H54 (cell line): ENCODE measurements around the gene KRTAP4-9.
A peak's percentile ranks its signal among the peaks of the same experiment; 100 is the strongest.
"Not testable (repeated sequence)": the region's sequence is repeated elsewhere in the genome, so short reads cannot be mapped to it uniquely, and the experiment has no call there.

ENCODE experiments used
- DNase-seq: peaks from one replicate; pipeline ENCODE4 v3.0.0; 2011; ENCODE audit warnings: low spot score, mixed read lengths; ENCODE audit not compliant: insufficient read length
- FAIRE-seq: peaks from 3 replicates; lab custom pipeline; 2011; peaks lifted over from hg19 to GRCh38; lab: Jason Lieb, UNC
- POLR2A ChIP-seq: IDR thresholded peaks from 2 replicates; pipeline ENCODE4 v1.6.1; 2011; ENCODE audit warnings: low read depth, mild to moderate bottlenecking, low read length

KRTAP4-9 gene

GRCh38 chr17:41105347-41105746 is at the start of gene KRTAP4-9:
TSS of gene KRTAP4-9 (plus strand) at chr17:41105389. CDS start at chr17:41105389, 0 bp downstream.
- not testable (repeated sequence) for FAIRE-seq

GRCh38 chr17:41057547-41057946 is 47.6 kb upstream of the KRTAP4-9 start:
- TF ChIP-seq POLR2A: no peak
- no peak for DNase-seq
- FAIRE-seq: no peak

More at GRCh38 chr17:41105347-41105746, at the start of gene KRTAP4-9:
- DNase-seq: not testable (repeated sequence)

GRCh38 chr17:41058741-41059140 is 46.4 kb upstream of the KRTAP4-9 start:
- DNase-seq: no peak
- TF ChIP-seq POLR2A: no peak
- FAIRE-seq: peak; percentile 45

- not testable (repeated sequence) for FAIRE-seq
- peak; percentile 32 for DNase-seq
These were observed 45.7 kb upstream of the KRTAP4-9 start for GRCh38 chr17:41059276-41060051.

- no peak for TF ChIP-seq POLR2A
- DNase-seq (peak; percentile 45), FAIRE-seq (peak; percentile 90)
These were observed 45.1 kb upstream of the KRTAP4-9 start, which contains the start of gene KRTAP2-3 for GRCh38 chr17:41060052-41060604. TSS of gene KRTAP2-3 (minus strand) at chr17:41060114. CDS start at chr17:41060050, 64 bp downstream.

- DNase-seq (peak; percentile 26), FAIRE-seq (peak; percentile 50)
- TF ChIP-seq POLR2A: no peak
These were observed 43.2 kb upstream of the KRTAP4-9 start for GRCh38 chr17:41061964-41062363.

- FAIRE-seq: no peak
- no peak for TF ChIP-seq POLR2A
- no peak for DNase-seq
These were observed 41.7 kb upstream of the KRTAP4-9 start for GRCh38 chr17:41063449-41063848.

GRCh38 chr17:41064301-41064700 is 40.9 kb upstream of the KRTAP4-9 start:
- DNase-seq (no peak), FAIRE-seq (no peak)
- TF ChIP-seq POLR2A: no peak

- DNase-seq, FAIRE-seq: not testable (repeated sequence)
These were observed 40.0 kb upstream of the KRTAP4-9 start for GRCh38 chr17:41065016-41065689.

GRCh38 chr17:41065829-41066624 is 39.2 kb upstream of the KRTAP4-9 start, which contains the start of gene KRTAP2-4:
TSS of gene KRTAP2-4 (minus strand) at chr17:41065879. CDS start at chr17:41065845, 34 bp downstream.
- TF ChIP-seq POLR2A: no peak
- peak; percentile 45 for FAIRE-seq

GRCh38 chr17:41067281-41067680 is 37.9 kb upstream of the KRTAP4-9 start:
- FAIRE-seq: no peak
- no peak for TF ChIP-seq POLR2A

More at GRCh38 chr17:41065829-41066624, 39.2 kb upstream of the KRTAP4-9 start, which contains the start of gene KRTAP2-4:
- DNase-seq: peak; percentile 30

GRCh38 chr17:41069031-41069430 is 36.2 kb upstream of the KRTAP4-9 start:
- TF ChIP-seq POLR2A: no peak
- FAIRE-seq (no peak), DNase-seq (no peak)

More at GRCh38 chr17:41067281-41067680, 37.9 kb upstream of the KRTAP4-9 start:
- DNase-seq: no peak
